Activated CD4-positive, CD25-positive, alpha-beta regulatory T cell treated with anti-CD3 and anti-CD28 coated beads, Interleukin-2, amount 50 U/mL, for 16 hours (primary cell): ENCODE results near the gene MAST2.

Source experiments
- DNase-seq: peaks from one replicate; pipeline ENCODE4 v3.0.0-alpha.2; 2020; ENCODE audit warnings: low read depth, low spot score

Gene MAST2

GRCh38 chr1:45979074-45979777 is 175.8 kb downstream of the MAST2 start:
- DNase-seq, result no peak

DNA sequence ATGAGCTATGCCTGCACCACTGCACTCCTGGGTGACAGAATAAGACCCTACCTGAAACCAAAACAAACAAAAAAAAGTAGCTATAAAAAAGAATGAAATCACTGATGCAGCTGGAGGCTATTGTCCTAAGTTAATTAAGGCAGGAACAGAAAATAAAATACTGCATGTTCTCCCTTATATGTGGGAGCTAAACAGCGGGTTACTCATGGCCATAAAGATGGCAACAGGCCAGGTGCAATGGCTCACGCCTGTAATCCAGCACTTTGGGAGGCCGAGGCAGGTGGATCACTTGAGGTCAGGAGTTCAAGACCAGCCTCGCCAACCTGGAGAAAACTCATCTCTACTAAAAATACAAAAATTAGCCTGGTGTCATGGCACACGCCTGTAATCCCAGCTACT is 176.4 kb downstream of the MAST2 start:
- no peak for DNase-seq

DNA sequence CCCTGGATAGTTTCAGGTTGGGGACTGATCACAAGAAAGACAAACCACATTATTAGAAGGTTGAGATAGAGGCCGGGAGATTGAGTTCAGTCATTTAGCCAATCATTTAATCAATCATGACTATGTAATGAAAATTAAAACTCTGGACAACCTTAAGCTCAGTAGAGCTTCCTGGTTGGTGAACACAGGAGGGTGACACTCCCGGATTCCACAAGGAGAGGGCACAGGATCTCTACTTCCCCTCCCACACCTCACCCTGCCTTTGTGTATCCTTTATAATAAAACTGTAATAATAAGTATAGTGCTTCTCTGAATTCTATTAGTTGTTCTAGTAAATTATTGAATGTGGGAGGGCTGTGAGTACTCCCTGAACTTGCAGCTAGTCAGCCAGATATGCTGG is 178.9 kb downstream of the MAST2 start:
- no peak for DNase-seq

- DNase-seq, result no peak
Observed at GRCh38 chr1:45983967-45984366, 180.6 kb downstream of the MAST2 start.

- DNase-seq, result no peak
Observed at GRCh38 chr1:45987204-45987603, 183.8 kb downstream of the MAST2 start.

GRCh38 chr1:45989249-45989648 is 185.8 kb downstream of the MAST2 start:
- no peak for DNase-seq

DNA sequence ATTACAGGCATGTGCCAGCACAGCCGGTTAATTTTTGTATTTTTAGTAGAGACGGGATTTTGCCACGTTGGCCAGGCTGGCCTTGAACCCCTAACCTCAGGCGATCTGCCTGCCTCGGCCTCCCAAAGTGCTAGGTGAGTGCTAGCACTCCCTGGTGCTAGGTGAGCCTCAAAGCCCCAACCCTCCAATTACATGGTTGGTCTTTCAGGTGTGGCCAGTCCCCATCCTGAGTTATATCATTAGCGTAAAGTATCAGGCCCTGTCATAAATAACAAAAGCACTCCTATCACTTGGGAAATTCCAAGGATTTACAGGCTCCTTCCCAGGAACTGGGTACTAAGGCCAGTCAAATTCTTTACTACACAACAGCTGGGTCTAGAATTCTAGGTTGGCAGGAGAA is 191.0 kb downstream of the MAST2 start:
- DNase-seq, result no peak

DNA sequence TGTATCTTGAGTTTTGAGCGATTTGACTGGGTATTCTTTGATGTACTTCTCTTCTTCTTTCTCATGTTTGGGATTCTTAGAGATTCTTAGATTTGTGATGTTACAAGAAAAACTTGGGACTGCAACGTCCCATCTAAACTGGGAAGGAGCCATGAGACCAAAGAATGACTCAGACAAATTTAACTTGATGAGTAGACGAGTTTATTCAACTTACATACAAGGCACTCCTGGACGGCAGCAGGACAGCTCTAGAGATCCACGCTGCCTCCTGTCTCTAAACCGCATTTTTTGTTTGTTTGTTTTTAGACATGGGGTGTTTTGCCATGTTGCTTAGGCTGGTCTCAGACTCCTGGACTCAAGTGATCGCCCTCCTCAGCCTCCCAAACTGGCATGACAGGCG is 191.9 kb downstream of the MAST2 start:
- no peak for DNase-seq

GRCh38 chr1:45998020-45998617 is 194.7 kb downstream of the MAST2 start:
- DNase-seq, result no peak

- no peak for DNase-seq
Observed at GRCh38 chr1:45999507-45999906, 196.1 kb downstream of the MAST2 start.

GRCh38 chr1:46001081-46001785 is 197.8 kb downstream of the MAST2 start:
- no peak for DNase-seq

GRCh38 chr1:46002551-46003150 is 199.2 kb downstream of the MAST2 start:
- no peak for DNase-seq

GRCh38 chr1:46003315-46003714 is 199.9 kb downstream of the MAST2 start:
- no peak for DNase-seq

- no peak for DNase-seq
Observed at GRCh38 chr1:46004492-46004891, 201.1 kb downstream of the MAST2 start.

GRCh38 chr1:46005594-46005993 is 202.2 kb downstream of the MAST2 start:
- DNase-seq, result no peak

GRCh38 chr1:46008585-46008984 is 205.2 kb downstream of the MAST2 start:
- DNase-seq, result no peak

GRCh38 chr1:46010611-46011010 is 207.2 kb downstream of the MAST2 start:
- no peak for DNase-seq

DNA sequence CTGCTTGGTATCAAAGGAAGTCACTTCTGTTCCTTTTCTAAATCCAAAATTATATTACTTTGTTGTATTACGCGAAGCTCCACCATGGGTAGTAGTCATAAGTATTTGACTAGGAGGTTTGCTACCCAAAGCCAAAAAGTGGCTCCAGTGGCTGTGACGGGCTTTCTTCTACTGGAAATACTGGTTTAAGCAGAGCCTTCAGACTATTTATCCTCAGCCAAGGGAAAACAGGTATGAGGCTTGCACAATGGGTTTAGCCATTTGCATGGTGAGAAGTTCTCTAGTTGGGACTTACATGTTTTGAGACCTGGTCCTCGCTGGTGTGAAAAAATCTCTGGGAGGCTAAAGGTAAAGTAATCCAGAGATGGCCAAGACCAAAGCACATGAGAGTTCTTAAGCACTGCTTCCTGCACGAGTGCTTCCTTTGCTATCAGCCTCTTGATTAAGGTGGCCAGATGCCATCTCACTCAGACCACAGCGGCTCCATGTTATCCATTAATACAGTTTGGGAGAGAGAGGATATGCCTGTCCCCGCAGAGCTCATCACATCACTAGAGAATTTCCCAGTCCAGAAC is 207.8 kb downstream of the MAST2 start:
- no peak for DNase-seq

- no peak for DNase-seq
Observed at GRCh38 chr1:46012236-46012635, 208.8 kb downstream of the MAST2 start.

GRCh38 chr1:46013581-46013980 is 210.2 kb downstream of the MAST2 start:
- DNase-seq, result no peak

DNA sequence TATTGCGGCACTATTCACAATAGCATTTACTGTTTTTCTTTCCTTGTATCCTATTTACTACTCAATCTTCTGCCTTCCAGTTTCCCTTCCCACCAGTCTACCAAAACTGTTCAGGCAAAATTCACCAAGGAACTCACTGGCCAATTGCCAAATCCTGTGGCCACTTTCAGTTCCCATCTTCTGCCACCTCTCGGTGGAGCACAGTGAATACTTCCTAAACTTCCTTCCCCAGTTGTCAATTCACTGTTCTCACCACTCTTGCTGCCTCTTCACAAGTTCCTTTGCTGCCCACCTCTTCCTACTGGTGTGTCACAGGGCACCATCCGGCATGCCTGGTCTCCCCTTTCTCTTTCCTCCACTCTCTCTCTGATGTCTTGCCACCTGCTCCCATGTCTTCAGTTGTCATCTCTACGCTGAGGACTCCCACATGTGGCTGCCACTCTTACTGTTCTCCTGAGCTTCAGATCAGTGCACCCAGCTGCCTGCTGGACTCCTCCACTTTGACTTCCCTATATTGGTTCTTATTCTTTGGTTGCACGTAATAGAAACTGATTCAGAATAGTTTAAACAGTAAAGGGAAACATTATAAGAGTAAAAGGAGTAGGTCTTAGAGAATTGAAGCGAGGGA is 214.6 kb downstream of the MAST2 start:
- no peak for DNase-seq

GRCh38 chr1:46019348-46019747 is 215.9 kb downstream of the MAST2 start:
- no peak for DNase-seq
